ENCODE measurements around the gene HSPA12A.

HSPA12A gene

GRCh38 chr10:116777006-116777405 is 34.6 kb upstream of the HSPA12A start:
- no peaks in the 10 kb centered on the region for H3K36me3 Mint-ChIP-seq (ENCODE audit: low read depth)
- peaks cover 7% of the 10 kb centered on the region for H3K27me3 Mint-ChIP-seq
- H3K9me3 Mint-ChIP-seq, result no peaks in the 10 kb centered on the region
- DNase-seq, result no peak
- H3K4me3 Mint-ChIP-seq, result no peak overlapping the region
- H3K27ac Mint-ChIP-seq, result no peak overlapping the region
- no peak for ATAC-seq
- H3K4me1 Mint-ChIP-seq, result no peaks in the 10 kb centered on the region

DNA sequence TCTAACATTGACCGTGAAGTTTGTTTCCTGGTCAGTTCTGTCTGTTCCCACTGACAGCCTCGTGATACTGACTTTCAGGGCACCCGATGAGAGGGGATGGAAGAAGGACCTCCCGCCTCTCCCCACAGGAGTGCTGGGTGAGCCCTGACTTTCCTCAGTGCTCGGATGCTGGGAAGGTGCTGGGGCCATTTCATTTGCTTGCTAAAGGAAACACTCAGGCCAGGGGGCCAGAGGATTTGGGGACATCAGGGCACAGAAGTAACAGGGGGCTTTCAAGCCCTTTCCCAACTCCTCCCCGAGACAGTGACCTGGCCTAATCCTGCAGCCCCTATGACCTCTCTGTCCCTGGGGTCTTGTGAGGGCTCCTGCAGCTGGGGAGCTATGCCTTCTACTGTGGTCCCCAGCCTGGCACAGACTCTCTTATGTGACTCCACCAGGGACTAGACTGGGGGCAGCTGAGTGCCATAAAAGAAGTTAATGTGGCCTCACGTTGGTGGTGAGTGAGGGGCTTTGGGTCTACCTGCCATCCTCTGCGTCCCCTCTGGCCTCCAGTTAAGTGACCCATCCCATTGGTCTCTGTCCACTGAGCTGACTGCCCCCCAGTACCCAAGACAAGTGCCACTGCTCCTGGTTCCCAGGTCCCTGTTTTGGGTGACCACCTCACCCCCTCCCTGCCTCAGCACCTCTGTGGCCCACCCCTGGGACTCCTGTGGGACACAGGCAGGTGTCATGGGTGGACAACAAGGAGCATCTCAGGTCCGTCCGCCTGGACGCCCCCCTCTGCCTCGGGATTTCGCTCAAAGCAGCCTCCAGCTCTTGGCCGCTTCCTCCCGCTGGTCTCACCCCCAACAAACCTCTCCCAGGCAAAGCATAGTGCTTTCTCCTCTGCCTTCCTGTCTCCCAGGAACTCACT is 33.4 kb upstream of the HSPA12A start:
- Mint-ChIP-seq H3K27me3 (peaks cover 7% of the 10 kb centered on the region), H3K9me3 (no peaks in the 10 kb centered on the region), H3K27ac (no peak overlapping the region), H3K36me3 (ENCODE audit: low read depth) (no peaks in the 10 kb centered on the region), H3K4me3 (no peak overlapping the region), H3K4me1 (no peaks in the 10 kb centered on the region)
- DNase-seq, result no peak
- no peak for ATAC-seq

DNA sequence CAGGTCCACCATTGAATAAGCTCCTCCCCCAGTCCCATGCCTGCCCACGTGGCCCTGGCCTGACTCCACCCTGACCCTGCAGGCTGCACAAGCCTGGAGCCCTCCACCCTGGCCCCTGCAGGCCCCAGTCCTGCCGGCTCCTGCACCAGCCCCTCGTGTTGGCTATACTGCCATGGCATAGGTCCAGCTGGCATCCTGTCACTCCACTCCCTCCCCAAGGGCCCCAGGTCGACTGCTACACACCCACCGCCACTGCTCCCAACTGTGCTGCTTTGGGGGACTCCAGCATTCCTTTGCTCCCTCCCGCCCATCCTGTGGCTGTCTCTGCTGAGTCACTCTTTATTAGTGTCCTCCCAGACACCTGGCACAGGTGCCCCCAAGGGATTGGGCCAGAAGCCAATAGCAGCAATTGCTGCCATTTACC is 32.4 kb upstream of the HSPA12A start:
- no peak overlapping the region for H3K4me3 Mint-ChIP-seq
- H3K9me3 Mint-ChIP-seq, result no peaks in the 10 kb centered on the region
- no peaks in the 10 kb centered on the region for H3K4me1 Mint-ChIP-seq
- no peaks in the 10 kb centered on the region for H3K36me3 Mint-ChIP-seq (ENCODE audit: low read depth)
- ATAC-seq (no peak), DNase-seq (no peak)
- H3K27me3 Mint-ChIP-seq, result peaks cover 12% of the 10 kb centered on the region
- no peak overlapping the region for H3K27ac Mint-ChIP-seq

- ATAC-seq (no peak), DNase-seq (no peak)
- Mint-ChIP-seq H3K36me3 (ENCODE audit: low read depth) (no peaks in the 10 kb centered on the region), H3K4me1 (no peaks in the 10 kb centered on the region), H3K27me3 (peaks cover 21% of the 10 kb centered on the region), H3K27ac (no peak overlapping the region), H3K9me3 (no peaks in the 10 kb centered on the region), H3K4me3 (no peak overlapping the region)
These were observed 30.7 kb upstream of the HSPA12A start for GRCh38 chr10:116772909-116773705.

GRCh38 chr10:116771959-116772585 is 29.7 kb upstream of the HSPA12A start:
- peaks cover 22% of the 10 kb centered on the region for H3K27me3 Mint-ChIP-seq
- no peaks in the 10 kb centered on the region for H3K9me3 Mint-ChIP-seq
- no peak overlapping the region for H3K27ac Mint-ChIP-seq
- no peaks in the 10 kb centered on the region for H3K36me3 Mint-ChIP-seq (ENCODE audit: low read depth)
- no peak for ATAC-seq
- DNase-seq, result no peak
- H3K4me3 Mint-ChIP-seq, result no peak overlapping the region
- no peaks in the 10 kb centered on the region for H3K4me1 Mint-ChIP-seq

DNA sequence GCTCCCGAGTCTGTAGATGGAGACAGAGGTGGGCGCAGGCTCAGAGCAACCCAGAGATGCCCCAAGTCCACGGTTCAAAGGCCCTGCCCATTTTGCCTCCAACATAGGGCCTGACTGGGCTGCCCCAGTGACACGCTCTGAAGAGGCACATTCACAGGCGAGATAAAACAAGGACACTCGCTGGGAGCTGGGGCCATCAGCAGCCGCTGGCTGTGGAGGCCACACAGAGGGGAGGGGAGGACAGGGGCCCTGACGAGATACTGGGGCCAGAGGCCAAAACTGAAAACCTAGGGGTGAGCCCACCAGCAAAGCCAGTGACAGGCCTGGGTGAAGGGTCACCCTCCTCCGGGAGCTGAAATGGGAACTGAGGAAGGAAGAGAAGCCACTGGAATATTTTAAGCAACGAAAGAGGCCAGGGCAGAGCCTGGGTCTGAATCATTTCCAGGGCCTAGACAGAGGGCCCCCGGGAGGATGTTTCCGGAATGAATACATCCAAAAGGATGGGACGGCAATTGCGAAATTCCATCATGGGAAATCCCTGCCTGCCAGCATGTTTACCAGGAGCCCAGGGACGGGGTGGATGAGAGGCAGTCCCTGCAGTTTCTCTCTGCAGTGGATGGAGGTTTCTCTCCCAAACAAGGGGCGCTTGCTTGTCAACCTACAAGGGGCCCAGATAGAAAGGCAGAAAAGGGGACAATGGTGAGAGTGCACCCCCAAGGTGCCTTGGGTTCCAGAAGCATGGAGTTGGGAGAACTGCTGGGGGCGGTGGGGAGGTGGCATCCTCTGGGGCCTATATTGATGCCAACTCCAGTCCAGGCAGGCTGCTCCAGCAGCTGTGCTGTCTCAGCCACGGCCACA is 29.0 kb upstream of the HSPA12A start:
- no peak for ATAC-seq
- no peaks in the 10 kb centered on the region for H3K9me3 Mint-ChIP-seq
- no peak overlapping the region for H3K27ac Mint-ChIP-seq
- H3K4me3 Mint-ChIP-seq, result no peak overlapping the region
- no peak for DNase-seq
- no peaks in the 10 kb centered on the region for H3K4me1 Mint-ChIP-seq
- H3K36me3 Mint-ChIP-seq (ENCODE audit: low read depth), result no peaks in the 10 kb centered on the region
- peaks cover 26% of the 10 kb centered on the region for H3K27me3 Mint-ChIP-seq

DNA sequence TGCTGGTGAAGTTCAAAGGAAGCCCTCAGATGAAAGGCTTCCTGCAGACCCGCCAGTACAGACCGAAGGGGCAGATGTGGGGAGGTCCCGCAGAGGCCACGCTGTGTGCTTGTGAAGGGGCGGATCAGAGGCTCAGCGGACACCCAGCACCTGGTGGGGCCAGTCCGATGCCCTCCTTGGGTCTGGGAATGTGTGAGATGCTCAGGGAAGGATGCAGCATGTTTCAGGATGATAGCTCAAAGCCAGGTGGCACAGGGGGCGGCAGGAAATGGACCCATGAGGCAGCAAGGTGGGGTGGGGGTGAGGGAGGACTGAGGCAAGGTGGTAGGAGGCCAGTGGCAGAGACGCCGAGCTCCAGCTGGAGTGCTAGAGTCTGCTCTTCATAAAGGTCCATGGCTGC is 27.9 kb upstream of the HSPA12A start:
- H3K36me3 Mint-ChIP-seq (ENCODE audit: low read depth), result no peaks in the 10 kb centered on the region
- H3K4me3 Mint-ChIP-seq, result no peak overlapping the region
- no peaks in the 10 kb centered on the region for H3K4me1 Mint-ChIP-seq
- peaks cover 31% of the 10 kb centered on the region for H3K27me3 Mint-ChIP-seq
- no peak overlapping the region for H3K27ac Mint-ChIP-seq
- H3K9me3 Mint-ChIP-seq, result no peaks in the 10 kb centered on the region
- DNase-seq, result no peak
- peak; percentile 6 for ATAC-seq

DNA sequence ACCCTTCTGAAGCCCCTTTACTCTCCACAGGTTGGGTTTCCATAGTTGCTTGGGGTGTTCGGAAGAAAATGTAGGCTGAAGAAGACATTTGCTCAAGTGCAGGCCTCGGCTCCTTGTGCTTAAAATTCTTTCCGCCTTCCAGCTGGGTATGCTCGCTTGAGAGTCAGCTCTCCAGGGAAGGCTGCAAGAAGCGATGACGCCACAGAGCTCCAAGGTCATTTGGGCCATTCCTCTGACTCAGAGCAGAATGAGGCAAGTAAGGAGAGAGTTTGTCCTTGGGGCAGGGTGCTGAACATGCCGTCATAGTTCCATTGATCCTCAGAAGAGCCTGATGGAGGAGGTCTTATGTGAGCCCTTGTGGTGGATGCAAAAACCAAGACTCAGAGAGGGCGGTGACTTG is 27.4 kb upstream of the HSPA12A start:
- no peak for ATAC-seq
- no peaks in the 10 kb centered on the region for H3K4me1 Mint-ChIP-seq
- H3K36me3 Mint-ChIP-seq (ENCODE audit: low read depth), result no peaks in the 10 kb centered on the region
- no peak overlapping the region for H3K4me3 Mint-ChIP-seq
- H3K9me3 Mint-ChIP-seq, result no peaks in the 10 kb centered on the region
- peaks cover 29% of the 10 kb centered on the region for H3K27me3 Mint-ChIP-seq
- no peak for DNase-seq
- H3K27ac Mint-ChIP-seq, result no peak overlapping the region

DNA sequence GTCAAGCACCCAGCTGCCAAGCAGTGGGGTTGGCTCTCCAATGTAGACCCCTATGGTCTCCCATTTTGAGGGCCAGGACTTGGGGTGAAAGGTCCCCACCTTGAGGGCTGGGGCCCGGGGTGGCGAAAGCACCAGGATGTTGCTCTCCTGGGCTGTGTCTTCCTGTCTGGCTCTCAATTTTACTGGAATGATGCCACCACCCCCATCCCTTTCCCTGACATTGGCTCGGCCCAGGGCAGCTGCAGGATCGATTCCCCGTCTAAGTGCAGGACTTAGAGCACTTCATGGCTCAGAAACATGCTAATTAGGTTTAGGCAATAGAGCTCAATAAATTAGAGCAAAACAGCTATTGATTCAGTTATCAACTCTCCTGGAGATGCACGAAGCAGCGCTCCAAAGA is 27.0 kb upstream of the HSPA12A start:
- Mint-ChIP-seq H3K27me3 (peaks cover 29% of the 10 kb centered on the region), H3K27ac (no peak overlapping the region), H3K4me3 (no peak overlapping the region), H3K36me3 (ENCODE audit: low read depth) (no peaks in the 10 kb centered on the region), H3K4me1 (no peaks in the 10 kb centered on the region), H3K9me3 (no peaks in the 10 kb centered on the region)
- ATAC-seq (no peak), DNase-seq (no peak)

GRCh38 chr10:116768786-116769185 is 26.4 kb upstream of the HSPA12A start:
- Mint-ChIP-seq H3K4me1 (no peaks in the 10 kb centered on the region), H3K4me3 (no peak overlapping the region), H3K27me3 (peaks cover 29% of the 10 kb centered on the region), H3K36me3 (ENCODE audit: low read depth) (no peaks in the 10 kb centered on the region), H3K27ac (no peak overlapping the region), H3K9me3 (no peaks in the 10 kb centered on the region)
- ATAC-seq (no peak), DNase-seq (no peak)

DNA sequence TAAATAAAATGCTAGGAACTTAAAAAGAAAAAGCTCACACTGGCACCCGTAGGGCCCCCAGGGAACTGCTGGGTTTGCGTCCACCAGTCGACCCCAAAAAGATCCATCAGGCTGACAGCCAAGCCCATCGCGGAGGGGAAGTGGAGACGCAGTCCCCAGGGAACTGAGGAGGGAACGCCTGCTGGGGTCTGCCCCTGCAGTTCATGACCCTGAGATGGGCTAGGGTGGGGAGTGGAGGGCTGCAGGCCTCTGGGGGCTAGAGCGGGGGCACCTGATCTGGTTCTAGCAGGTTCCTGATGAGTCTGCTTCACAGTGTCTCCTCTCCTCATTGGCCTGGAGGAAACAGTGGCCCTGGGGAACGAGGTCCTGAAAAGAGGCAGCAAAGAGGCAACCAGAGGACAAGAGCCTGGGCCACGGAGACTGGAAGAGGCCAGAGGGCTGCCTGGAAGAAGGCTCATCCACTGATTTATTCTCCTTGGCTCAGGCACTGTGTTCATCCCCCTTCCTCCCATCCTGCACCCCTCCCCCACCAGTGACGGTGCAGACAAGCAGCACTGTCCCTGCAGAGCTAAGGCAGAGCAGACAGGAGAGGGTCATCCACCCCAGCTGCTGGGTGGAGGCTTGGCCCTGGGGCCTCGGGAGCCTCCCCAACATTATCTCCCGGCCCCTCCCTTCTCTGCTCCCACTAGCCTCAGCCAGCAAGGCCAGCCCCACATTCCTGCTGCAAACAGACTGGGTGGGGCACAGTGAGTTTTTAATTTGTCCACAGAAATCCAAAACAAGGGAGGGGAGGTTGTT is 24.7 kb upstream of the HSPA12A start:
- ATAC-seq (no peak), DNase-seq (no peak)
- Mint-ChIP-seq H3K36me3 (ENCODE audit: low read depth) (no peaks in the 10 kb centered on the region), H3K27me3 (peaks cover 36% of the 10 kb centered on the region), H3K27ac (no peak overlapping the region), H3K9me3 (no peaks in the 10 kb centered on the region), H3K4me3 (no peak overlapping the region), H3K4me1 (no peaks in the 10 kb centered on the region)

- Mint-ChIP-seq H3K9me3 (no peaks in the 10 kb centered on the region), H3K27ac (no peak overlapping the region), H3K36me3 (ENCODE audit: low read depth) (no peaks in the 10 kb centered on the region), H3K27me3 (peaks cover 36% of the 10 kb centered on the region), H3K4me1 (no peaks in the 10 kb centered on the region), H3K4me3 (no peak overlapping the region)
- ATAC-seq (no peak), DNase-seq (no peak)
These were observed 24.0 kb upstream of the HSPA12A start for GRCh38 chr10:116766241-116766827.

- Mint-ChIP-seq H3K4me1 (no peaks in the 10 kb centered on the region), H3K36me3 (ENCODE audit: low read depth) (no peaks in the 10 kb centered on the region), H3K9me3 (no peaks in the 10 kb centered on the region), H3K27me3 (peaks cover 35% of the 10 kb centered on the region), H3K4me3 (no peak overlapping the region), H3K27ac (no peak overlapping the region)
- ATAC-seq (no peak), DNase-seq (peak; percentile 55)
These were observed 23.3 kb upstream of the HSPA12A start for GRCh38 chr10:116765648-116766081.
